HL-60 (cell line): ENCODE data around the gene CEP72.

Source experiments
- DNase-seq, 2 experiments: peaks; one replicate each; pipeline ENCODE4 v3.0.0-alpha.2; 2010 to 2020; ENCODE audit warnings: low read depth in 1 of 2, low spot score in 1 of 2
- H3K27ac ChIP-seq: fragments of 250-450 bp; sonication (Bioruptor Pico); replicated peaks from 2 replicates; pipeline ENCODE4 v1.5.1; 2020; ENCODE audit warnings: mild to moderate bottlenecking, moderate library complexity
- H3K27me3 ChIP-seq: fragments of 250-450 bp; sonication (Bioruptor Pico); 2 replicates; pipeline ENCODE4 v1.5.1; 2021; ENCODE audit warnings: mild to moderate bottlenecking, moderate library complexity; ENCODE audit not compliant: insufficient read depth, poor library complexity, severe bottlenecking
- H3K4me3 ChIP-seq: replicated peaks from 2 replicates; pipeline ENCODE4 v1.5.1; 2011; ENCODE audit warnings: mild to moderate bottlenecking, control low read depth, low read length; ENCODE audit not compliant: insufficient read depth
- CTCF ChIP-seq: IDR thresholded peaks from one replicate; pipeline ENCODE4 v1.5.1; 2011; ENCODE audit warnings: low read length, control low read depth, inconsistent platforms; ENCODE audit not compliant: insufficient read depth
- GABPA ChIP-seq: IDR thresholded peaks from 2 replicates; pipeline ENCODE4 v1.6.1; 2012; ENCODE audit warnings: low read depth
- POLR2AphosphoS5 ChIP-seq: IDR thresholded peaks from 2 replicates; pipeline ENCODE4 v1.6.1; 2012; ENCODE audit warnings: low read depth
- REST ChIP-seq: IDR thresholded peaks from 2 replicates; pipeline ENCODE4 v1.6.1; 2012; ENCODE audit warnings: low read depth; ENCODE audit not compliant: insufficient replicate concordance
- SPI1 ChIP-seq: IDR thresholded peaks from 2 replicates; pipeline ENCODE4 v1.6.1; 2012; ENCODE audit warnings: low read depth, mild to moderate bottlenecking, borderline replicate concordance

Gene CEP72

GRCh38 chr5:583645-584044 is 28.5 kb upstream of the CEP72 start:
- no peaks in the 10 kb centered on the region for H3K27me3 ChIP-seq
- no peak overlapping the region for H3K27ac ChIP-seq
- TF ChIP-seq CTCF (no peak), SPI1 (no peak), POLR2AphosphoS5 (no peak), GABPA (no peak), REST (no peak)
- H3K4me3 ChIP-seq: no peak overlapping the region
- DNase-seq: no peak

- H3K27me3 ChIP-seq: no peaks in the 10 kb centered on the region
- DNase-seq: no peak
- H3K4me3 ChIP-seq: no peak overlapping the region
- H3K27ac ChIP-seq: no peak overlapping the region
- TF ChIP-seq POLR2AphosphoS5 (no peak), SPI1 (no peak), GABPA (no peak), CTCF (no peak), REST (no peak)
Observed at GRCh38 chr5:584216-584615, 27.9 kb upstream of the CEP72 start.

- no peak for TF ChIP-seq GABPA
- no peak for TF ChIP-seq CTCF
- TF ChIP-seq POLR2AphosphoS5: no peak
- TF ChIP-seq SPI1: no peak
- TF ChIP-seq REST: no peak
- H3K27me3 ChIP-seq: no peaks in the 10 kb centered on the region
- H3K4me3 ChIP-seq: no peak overlapping the region
Observed at GRCh38 chr5:584846-585245, 27.3 kb upstream of the CEP72 start.

More at GRCh38 chr5:584846-585245, 27.3 kb upstream of the CEP72 start:
- no peak for DNase-seq
- H3K27ac ChIP-seq: no peak overlapping the region
